HCT116 (cell line): ENCODE measurements around the gene KPNA4. TPM values are rescaled to one million over a fixed set of nuclear protein-coding genes. Genes with fewer than 3 reads are reported as not detected.

Experiments
- ATAC-seq: fragments of 200-7000 bp; cut with Tn5 transposase; 2 replicates; pipeline ENCODE4 v1.9.1; 2020; ENCODE audit warnings: mild to moderate bottlenecking, moderate library complexity
- BruUV-seq: library from RNA; stranded (reverse); fragments of 400-500 nt; replicated peaks from 2 replicates; lab custom pipeline; 2021; lab: Mats Ljungman, UMichigan
- CTCF ChIA-PET: fragments of 300-600 bp; sonication (Branson Sonifier 250); formaldehyde crosslinking; loops from one replicate; lab custom pipeline; 2021; ENCODE audit warnings: antibody characterized with exemption; lab: Charles Lee
- POLR2A ChIA-PET: fragments of 300-600, 350-600 bp; sonication (Branson Sonifier 250); formaldehyde crosslinking; loops from one replicate; lab custom pipeline; 2021; ENCODE audit warnings: antibody characterized with exemption; lab: Charles Lee
- RAD21 ChIA-PET, 2 experiments: fragments of 300-600 bp; sonication (Branson Sonifier 250); formaldehyde crosslinking; loops; one replicate each; lab custom pipeline; 2023; ENCODE audit warnings: low total read pairs in 2 of 2; ENCODE audit not compliant: uncharacterized antibody in 2 of 2, unreplicated experiment in 2 of 2, low non-redundant PET in 1 of 2; lab: Charles Lee
- DNase-seq: peaks from one replicate; pipeline ENCODE4 v3.0.0-alpha.2; 2010; ENCODE audit warnings: low read depth, low spot score
- H2AFZ ChIP-seq: fragments of 200-600 bp; shearing (Covaris generic), sonication (generic); 2 replicates; pipeline ENCODE4 v1.6.1; 2017; ENCODE audit warnings: low read depth, mixed run types, mixed read lengths, antibody characterized with exemption, low read length; ENCODE audit not compliant: poor library complexity, severe bottlenecking
- H3K27ac ChIP-seq: 2 replicates; pipeline ENCODE4 v1.5.1; 2012; ENCODE audit warnings: low read depth, low read length
- H3K27me3 ChIP-seq: fragments of 200-600 bp; sonication (generic); 2 replicates; pipeline ENCODE4 v1.6.1; 2016; ENCODE audit warnings: mixed run types, low read length, mixed read lengths; ENCODE audit not compliant: insufficient read depth
- H3K36me3 ChIP-seq, 2 experiments: fragments of 200-500 bp in 1 of 2; fragments of 200-600 bp in 1 of 2; sonication (Bioruptor generic) in 1 of 2; sonication (generic) in 1 of 2; 2 replicates each; pipeline versions ENCODE4 v1.5.1 to v1.6.1; 2014 to 2016; ENCODE audit warnings: low read length in 2 of 2, inconsistent platforms in 1 of 2, mixed read lengths in 1 of 2, mixed run types in 1 of 2; ENCODE audit not compliant: insufficient read depth in 2 of 2, control insufficient read depth in 1 of 2
- H3K4me1 ChIP-seq, 2 experiments: fragments of 200-600 bp in 1 of 2; sonication (generic) in 1 of 2; 2 replicates each; pipeline versions ENCODE4 v1.5.1 to v1.6.1; 2012 to 2017; ENCODE audit warnings: low read length in 2 of 2, inconsistent platforms in 1 of 2, mild to moderate bottlenecking in 1 of 2, mixed read lengths in 1 of 2, mixed run types in 1 of 2, moderate library complexity in 1 of 2; ENCODE audit not compliant: insufficient read depth in 2 of 2, control insufficient read depth in 1 of 2
- H3K4me2 ChIP-seq: fragments of 200-600 bp; sonication (generic); 2 replicates; pipeline ENCODE4 v1.6.1; 2017; ENCODE audit warnings: mixed run types, low read length, mixed read lengths
- H3K4me3 ChIP-seq, 2 experiments: fragments of 200-600 bp in 1 of 2; sonication (generic) in 1 of 2; replicated peaks in 1 of 2; 2 replicates each; pipeline ENCODE4 v1.5.1; 2011 to 2016; ENCODE audit warnings: low read length in 2 of 2, control low read depth in 1 of 2, low read depth in 1 of 2, mild to moderate bottlenecking in 1 of 2, mixed read lengths in 1 of 2, mixed run types in 1 of 2
- H3K79me2 ChIP-seq: fragments of 200-600 bp; sonication (generic); 2 replicates; pipeline ENCODE4 v1.6.1; 2017; ENCODE audit warnings: mild to moderate bottlenecking, mixed run types, low read length, moderate library complexity, mixed read lengths; ENCODE audit not compliant: insufficient read depth
- H3K9ac ChIP-seq: fragments of 200-600 bp; sonication (generic); 2 replicates; pipeline ENCODE4 v1.6.1; 2016; ENCODE audit warnings: low read length, mixed read lengths
- H3K9me2 ChIP-seq: fragments of 200-600 bp; sonication (generic), shearing (Covaris generic); 2 replicates; pipeline ENCODE4 v1.6.1; 2017; ENCODE audit warnings: mixed run types, mild to moderate bottlenecking, moderate library complexity; ENCODE audit not compliant: insufficient read depth
- H3K9me3 ChIP-seq, 2 experiments: fragments of 200-500 bp in 1 of 2; fragments of 200-600 bp in 1 of 2; sonication (Bioruptor generic) in 1 of 2; sonication (generic) in 1 of 2; 2 replicates each; pipeline ENCODE4 v1.6.1; 2014 to 2017; ENCODE audit warnings: low read length in 2 of 2, mixed read lengths in 2 of 2, inconsistent platforms in 1 of 2, low read depth in 1 of 2, mild to moderate bottlenecking in 1 of 2, mixed run types in 1 of 2, moderate library complexity in 1 of 2; ENCODE audit not compliant: control insufficient read depth in 1 of 2, insufficient read depth in 1 of 2
- H4K20me1 ChIP-seq: fragments of 200-600 bp; sonication (generic), shearing (Covaris generic); 2 replicates; pipeline ENCODE4 v1.6.1; 2017; ENCODE audit warnings: mixed run types, mild to moderate bottlenecking, moderate library complexity; ENCODE audit not compliant: insufficient read depth
- EZH2phosphoT487 ChIP-seq: fragments of 200-600 bp; IDR thresholded peaks from 2 replicates; pipeline ENCODE4 v1.6.1; 2018; ENCODE audit warnings: antibody characterized with exemption, borderline replicate concordance
- FOSL1 ChIP-seq: IDR thresholded peaks from 2 replicates; pipeline ENCODE4 v1.6.1; 2012; ENCODE audit warnings: low read depth
- JUND ChIP-seq: IDR thresholded peaks from 2 replicates; pipeline ENCODE4 v1.6.1; 2012
- MAX ChIP-seq: IDR thresholded peaks from 2 replicates; pipeline ENCODE4 v1.6.1; 2012
- RAD21 ChIP-seq: IDR thresholded peaks from 2 replicates; pipeline ENCODE4 v1.6.1; 2012; ENCODE audit warnings: low read depth, mild to moderate bottlenecking
- REST ChIP-seq: IDR thresholded peaks from 2 replicates; pipeline ENCODE4 v1.6.1; 2012; ENCODE audit warnings: low read depth
- YY1 ChIP-seq: IDR thresholded peaks from 2 replicates; pipeline ENCODE4 v1.6.1; 2011; ENCODE audit warnings: low read length, low read depth, moderate library complexity, mild to moderate bottlenecking; ENCODE audit not compliant: insufficient replicate concordance; ENCODE audit errors: extremely low read depth
- ZFX ChIP-seq: fragments of 450-650 bp; IDR thresholded peaks from 2 replicates; pipeline ENCODE4 v1.6.1; 2017
- ZNF274 ChIP-seq: fragments of 200-500 bp; sonication (Bioruptor generic); IDR thresholded peaks from 2 replicates; pipeline ENCODE4 v1.6.1; 2014; ENCODE audit warnings: mild to moderate bottlenecking, low read depth, low read length, inconsistent platforms
- intact Hi-C: fragments of 100-400 bp; cut with micrococcal nuclease; formaldehyde crosslinking; loops from 2 replicates; pipeline ENCODE4 v1.10.0; 2022
- total RNA-seq: library from RNA; stranded (reverse); gene quantifications from one replicate; pipeline ENCODE4 v1.2.1, GENCODE V29; 2021; ENCODE audit not compliant: unreplicated experiment
- TF ChIP-seq, protein P1 (sequence below): IDR thresholded peaks from 2 replicates; pipeline ENCODE4 v1.6.1; 2012

Gene KPNA4
- total RNA-seq, 1 experiment from 2014 or later, result 43.1 TPM

DNA sequence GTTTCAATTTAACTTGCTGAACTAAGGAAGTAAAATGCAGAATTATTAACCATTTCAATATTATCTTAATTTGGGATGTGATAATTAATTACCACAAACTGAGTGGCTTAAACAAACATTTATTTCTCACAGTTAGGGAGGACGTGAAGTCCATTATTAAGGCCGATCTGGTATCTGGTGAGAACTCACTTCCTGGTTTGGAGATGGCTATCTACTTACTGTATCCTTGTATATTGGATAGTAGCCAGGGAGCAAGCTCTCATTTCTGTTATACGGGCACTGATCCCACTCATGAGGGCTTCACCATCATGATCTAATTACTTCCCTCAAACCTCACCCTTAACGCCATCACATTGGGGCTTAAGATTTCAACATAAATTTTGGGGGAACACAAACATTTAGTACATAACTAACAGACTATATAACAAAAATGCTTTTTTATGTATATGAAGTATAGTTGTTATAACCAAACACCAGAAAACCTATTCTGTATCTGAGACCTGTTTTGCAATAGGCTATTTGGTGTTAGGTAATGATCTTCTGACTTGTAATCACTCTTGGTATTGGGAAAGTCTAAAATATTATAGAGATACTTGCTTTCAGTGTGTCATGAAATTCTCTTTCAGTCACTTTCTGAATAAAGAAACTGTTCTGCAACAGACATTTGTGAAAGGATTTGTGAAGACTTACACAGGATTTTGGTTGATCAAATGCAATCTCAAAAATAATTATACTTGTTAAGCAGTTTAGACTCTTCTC lies 4.7 kb upstream of the KPNA4 start:
- TF ChIP-seq MAX, result no peak
- TF ChIP-seq ZNF274, result no peak
- no peak for TF ChIP-seq FOSL1
- no peak for TF ChIP-seq RAD21
- TF ChIP-seq, all 23 proteins: peak for 0
- RAD21 ChIA-PET, result no interaction called here
- Histone ChIP-seq H3K27ac (no peak overlapping the region), H3K27me3 (no peaks in the 10 kb centered on the region), H3K9ac (no peak overlapping the region), H2AFZ (no peak overlapping the region), H3K9me3 (no peaks in the 10 kb centered on the region), H3K9me2 (no peaks in the 10 kb centered on the region), H3K79me2 (0 out of 2 replicates have a peak, but pooled peaks cover 9% of the 10 kb centered on the region), H3K4me1 (peaks cover 6 to 10% of the 10 kb centered on the region in 2 experiments; a peak in 1 of 4 replicates), H3K4me2 (no peak overlapping the region), H3K36me3 (no peaks in the 10 kb centered on the region), H3K4me3 (no peak overlapping the region), H4K20me1 (no peaks in the 10 kb centered on the region)
- no TSS peak for BruUV-seq
- ATAC-seq (no peak), DNase-seq (no peak)
- POLR2A ChIA-PET, result interaction anchor here (1.1 kb wide), 1 partner anchor 34 kb away, joined by 3 read pairs; no protein-coding TSS in a partner anchor
- intact Hi-C loops, result loop anchor here (5.0 to 10.0 kb wide), 3 partner anchors 97 to 855 kb away; partner anchors contain the start of gene NMD3
- CTCF ChIA-PET, result no interaction called here

- CTCF ChIA-PET, result interaction anchor here (1.2 kb wide), 1 partner anchor 8 kb away, joined by 3 read pairs; no protein-coding TSS in a partner anchor
- intact Hi-C loops, result loop anchor here (5.0 kb wide), 1 partner anchor 98 kb away; no protein-coding TSS in a partner anchor
Observed at GRCh38 chr3:160568989-160569388, 3.6 kb upstream of the KPNA4 start.

More at GRCh38 chr3:160568989-160569388, 3.6 kb upstream of the KPNA4 start:
- Histone ChIP-seq H3K4me2 (no peak overlapping the region), H3K9me3 (no peaks in the 10 kb centered on the region), H4K20me1 (no peaks in the 10 kb centered on the region; the same call in 1 of the 2 replicates), H3K27ac (no peak overlapping the region), H3K4me1 (peaks cover 6 to 13% of the 10 kb centered on the region in 2 experiments; a peak in 2 of 4 replicates), H2AFZ (no peak overlapping the region), H3K9me2 (no peaks in the 10 kb centered on the region), H3K9ac (no peak overlapping the region), H3K79me2 (peaks cover 18% of the 10 kb centered on the region), H3K4me3 (no peak overlapping the region), H3K36me3 (no peaks in the 10 kb centered on the region), H3K27me3 (no peaks in the 10 kb centered on the region)
- no TSS peak for BruUV-seq
- DNase-seq (no peak), ATAC-seq (no peak)
- TF ChIP-seq REST, result no peak
- no peak for TF ChIP-seq ZFX
- TF ChIP-seq YY1, result no peak
- no peak for TF ChIP-seq JUND
- no peak for TF ChIP-seq EZH2phosphoT487
- TF ChIP-seq, protein P1, sequence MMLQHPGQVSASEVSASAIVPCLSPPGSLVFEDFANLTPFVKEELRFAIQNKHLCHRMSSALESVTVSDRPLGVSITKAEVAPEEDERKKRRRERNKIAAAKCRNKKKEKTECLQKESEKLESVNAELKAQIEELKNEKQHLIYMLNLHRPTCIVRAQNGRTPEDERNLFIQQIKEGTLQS, result no peak
- POLR2A ChIA-PET, result interaction anchor here (1.1 kb wide), 1 partner anchor 35 kb away, joined by 3 read pairs; no protein-coding TSS in a partner anchor
- RAD21 ChIA-PET, result no interaction called here
